RWPE2 (cell line): ENCODE data around the gene FOXA3.

ENCODE experiments used
- ATAC-seq: fragments of 200-7000 bp; cut with Tn5 transposase; 3 replicates; pipeline ENCODE4 v1.9.1; 2021; ENCODE audit warnings: low read depth
- DNase-seq: peaks from one replicate; pipeline ENCODE4 v3.0.0-alpha.2; 2020; ENCODE audit warnings: low spot score
- H3K27ac ChIP-seq: fragments of 450-650 bp; 2 replicates; pipeline ENCODE4 v1.5.1; 2017; ENCODE audit warnings: mild to moderate bottlenecking; ENCODE audit not compliant: poor library complexity, severe bottlenecking
- H3K27me3 ChIP-seq: fragments of 250-450 bp; sonication (Bioruptor Pico); 2 replicates; pipeline ENCODE4 v1.5.1; 2021; ENCODE audit warnings: mild to moderate bottlenecking, moderate library complexity; ENCODE audit not compliant: insufficient read depth, poor library complexity, severe bottlenecking
- H3K36me3 ChIP-seq: fragments of 250-450 bp; sonication (Bioruptor Pico); 2 replicates; pipeline ENCODE4 v1.5.1; 2020; ENCODE audit warnings: low read depth, mild to moderate bottlenecking, moderate library complexity
- H3K4me1 ChIP-seq: fragments of 250-450 bp; sonication (Bioruptor Pico); 2 replicates; pipeline ENCODE4 v1.5.1; 2021; ENCODE audit warnings: mild to moderate bottlenecking, moderate library complexity; ENCODE audit not compliant: insufficient read depth, poor library complexity, severe bottlenecking
- H3K4me3 ChIP-seq: fragments of 250-450 bp; sonication (Bioruptor Pico); 2 replicates; pipeline ENCODE4 v1.5.1; 2021; ENCODE audit warnings: mild to moderate bottlenecking, moderate library complexity; ENCODE audit not compliant: severe bottlenecking
- H3K9me3 ChIP-seq: fragments of 250-450 bp; sonication (Bioruptor Pico); 2 replicates; pipeline ENCODE4 v1.5.1; 2021; ENCODE audit warnings: mild to moderate bottlenecking, moderate library complexity; ENCODE audit not compliant: severe bottlenecking
- CTCF ChIP-seq: fragments of 450-650 bp; IDR thresholded peaks from one replicate; pipeline ENCODE4 v1.5.1; 2017; ENCODE audit warnings: mild to moderate bottlenecking, moderate library complexity; ENCODE audit not compliant: poor library complexity, severe bottlenecking

The FOXA3 gene

GRCh38 chr19:45863840-45864628 lies at the start of gene FOXA3:
FOXA3 (plus strand) TSS chr19:45864326; CDS start chr19:45864457, 131 bp downstream.
- peak; percentile 52 for TF ChIP-seq CTCF
- Histone ChIP-seq H3K9me3 (no peaks in the 10 kb centered on the region), H3K27ac (peak within 1 kb of the TSS; percentile 55), H3K36me3 (peaks cover 25% of the 10 kb centered on the region), H3K27me3 (peaks cover 24% of the 10 kb centered on the region), H3K4me3 (peak within 1 kb of the TSS; percentile 73), H3K4me1 (peaks cover 4% of the 10 kb centered on the region)
- no peak for ATAC-seq
- DNase-seq = no peak

- Histone ChIP-seq H3K27ac (peak within 1 kb of the TSS; percentile 3), H3K27me3 (no peaks in the 10 kb centered on the region), H3K9me3 (no peaks in the 10 kb centered on the region), H3K4me3 (no peak within 1 kb of the TSS), H3K36me3 (peaks cover under 1% of the 10 kb centered on the region; the same call in 1 of the 2 replicates), H3K4me1 (peaks cover 12% of the 10 kb centered on the region)
- ATAC-seq = no peak
- DNase-seq = no peak
- no peak for TF ChIP-seq CTCF
These were observed 49.2 kb upstream of the FOXA3 start, which contains the start of gene RSPH6A for GRCh38 chr19:45814851-45815480. RSPH6A (minus strand) TSS chr19:45815308; CDS start chr19:45815176, 132 bp downstream.

GRCh38 chr19:45815481-45816216 lies 48.5 kb upstream of the FOXA3 start:
- H3K27me3 ChIP-seq = no peaks in the 10 kb centered on the region
- no peak for TF ChIP-seq CTCF
- H3K9me3 ChIP-seq = no peaks in the 10 kb centered on the region
- H3K4me1 ChIP-seq = peaks cover 6% of the 10 kb centered on the region
- DNase-seq (no peak), ATAC-seq (no peak)
- peaks cover 4% of the 10 kb centered on the region; the same call in 1 of the 2 replicates for H3K36me3 ChIP-seq
- no peak overlapping the region for H3K4me3 ChIP-seq
- no peak overlapping the region for H3K27ac ChIP-seq

- no peaks in the 10 kb centered on the region for H3K9me3 ChIP-seq
- ATAC-seq (no peak), DNase-seq (no peak)
- H3K27ac ChIP-seq = no peak overlapping the region
- H3K36me3 ChIP-seq = peaks cover 4% of the 10 kb centered on the region; the same call in 1 of the 2 replicates
- TF ChIP-seq CTCF = no peak
- H3K4me1 ChIP-seq = peaks cover 6% of the 10 kb centered on the region
- no peaks in the 10 kb centered on the region for H3K27me3 ChIP-seq
- H3K4me3 ChIP-seq = no peak overlapping the region
These were observed 47.7 kb upstream of the FOXA3 start for GRCh38 chr19:45816236-45817009.
